MM.1S (cell line): Measurements from ENCODE around the gene KPNA1.

Experiments used
- DNase-seq: peaks from one replicate; pipeline ENCODE4 v3.0.0-alpha.2; 2015
- H2AFZ ChIP-seq: fragments of 300-600 bp; sonication (generic); 2 replicates; pipeline ENCODE4 v1.6.0; 2016; ENCODE audit warnings: antibody characterized with exemption, low read length
- H3F3A ChIP-seq: fragments of 300-600 bp; sonication (generic); 2 replicates; pipeline ENCODE4 v1.6.1; 2016; ENCODE audit warnings: mild to moderate bottlenecking, antibody characterized with exemption, low read length, moderate library complexity, mixed read lengths; ENCODE audit not compliant: insufficient read depth
- H3K27ac ChIP-seq: fragments of 300-600 bp; sonication (generic); 2 replicates; pipeline ENCODE4 v1.5.1; 2016; ENCODE audit warnings: mild to moderate bottlenecking, low read length
- H3K27me3 ChIP-seq: fragments of 300-600 bp; sonication (generic); replicated peaks from 2 replicates; pipeline ENCODE4 v1.6.0; 2016; ENCODE audit warnings: low read length; ENCODE audit not compliant: insufficient read depth
- H3K36me3 ChIP-seq: fragments of 300-600 bp; sonication (generic); replicated peaks from 2 replicates; pipeline ENCODE4 v1.6.1; 2016; ENCODE audit warnings: mild to moderate bottlenecking, low read length, mixed read lengths; ENCODE audit not compliant: insufficient read depth
- H3K4me1 ChIP-seq: fragments of 300-600 bp; sonication (generic); 2 replicates; pipeline ENCODE4 v1.6.1; 2016; ENCODE audit warnings: low read length, mixed read lengths
- H3K4me2 ChIP-seq: fragments of 300-600 bp; sonication (generic); 2 replicates; pipeline ENCODE4 v1.6.0; 2016; ENCODE audit warnings: low read depth, low read length
- H3K4me3 ChIP-seq: fragments of 300-600 bp; sonication (generic); 2 replicates; pipeline ENCODE4 v1.5.1; 2016; ENCODE audit warnings: low read length, mixed read lengths
- H3K79me2 ChIP-seq: fragments of 300-600 bp; sonication (generic); 2 replicates; pipeline ENCODE4 v1.6.1; 2016; ENCODE audit warnings: mixed run types, low read length, mixed read lengths
- H3K9ac ChIP-seq: fragments of 300-600 bp; sonication (generic); 2 replicates; pipeline ENCODE4 v1.6.1; 2016; ENCODE audit warnings: low read length, mixed read lengths
- H3K9me2 ChIP-seq: fragments of 300-600 bp; sonication (generic); replicated peaks from 2 replicates; pipeline ENCODE4 v1.6.1; 2016; ENCODE audit warnings: mild to moderate bottlenecking, low read length, mixed read lengths; ENCODE audit not compliant: insufficient read depth
- H3K9me3 ChIP-seq: fragments of 300-600 bp; sonication (generic); replicated peaks from 2 replicates; pipeline ENCODE4 v1.6.1; 2016; ENCODE audit warnings: mild to moderate bottlenecking, low read length, mixed read lengths; ENCODE audit not compliant: insufficient read depth
- H4K20me1 ChIP-seq: fragments of 300-600 bp; sonication (generic); 2 replicates; pipeline ENCODE4 v1.6.1; 2016; ENCODE audit warnings: mild to moderate bottlenecking, low read length, moderate library complexity, mixed read lengths; ENCODE audit not compliant: insufficient read depth
- CTCF ChIP-seq: fragments of 300-600 bp; sonication (generic); IDR thresholded peaks from 2 replicates; pipeline ENCODE4 v1.5.1; 2016; ENCODE audit warnings: antibody characterized with exemption, low read length, mixed read lengths
- EZH2 ChIP-seq: fragments of 300-600 bp; sonication (generic); optimal IDR thresholded peaks from 2 replicates; pipeline ENCODE3; 2017; ENCODE audit warnings: low read depth, mild to moderate bottlenecking, antibody characterized with exemption, low read length, mixed read lengths
- EZH2phosphoT487 ChIP-seq: fragments of 300-600 bp; sonication (generic); IDR thresholded peaks from 2 replicates; pipeline ENCODE4 v1.6.1; 2018; ENCODE audit warnings: antibody characterized with exemption, low read length

Gene KPNA1

GRCh38 chr3:122514123-122515019 lies at the start of gene KPNA1:
Gene KPNA1 (minus strand): TSS chr3:122514939. CDS start chr3:122496565, 18,374 bp downstream.
- Histone ChIP-seq H3K4me1 (peaks cover 7% of the 10 kb centered on the region), H4K20me1 (peaks cover 28% of the 10 kb centered on the region), H3K9me2 (no peaks in the 10 kb centered on the region), H3K9me3 (no peaks in the 10 kb centered on the region), H3K4me3 (peak within 1 kb of the TSS; percentile 85), H3K9ac (peak within 1 kb of the TSS; percentile 92), H3F3A (peaks cover 8% of the 10 kb centered on the region), H3K79me2 (peaks cover 47% of the 10 kb centered on the region), H3K4me2 (peak within 1 kb of the TSS; percentile 88), H3K27me3 (no peaks in the 10 kb centered on the region), H3K36me3 (no peaks in the 10 kb centered on the region), H3K27ac (peak within 1 kb of the TSS; percentile 95), H2AFZ (peak within 1 kb of the TSS; percentile 76)
- no peak for TF ChIP-seq EZH2phosphoT487
- TF ChIP-seq CTCF = no peak
- TF ChIP-seq EZH2 = no peak
- DNase-seq = peak; percentile 92

- H3K27me3 ChIP-seq = no peaks in the 10 kb centered on the region
- no peaks in the 10 kb centered on the region for H3K36me3 ChIP-seq
- no peaks in the 10 kb centered on the region for H3K4me1 ChIP-seq
- H3K9ac ChIP-seq = peak within 1 kb of the TSS; percentile 68
- H3K4me3 ChIP-seq = peak within 1 kb of the TSS; percentile 65
- peak; percentile 56 for DNase-seq
- H3F3A ChIP-seq = no peaks in the 10 kb centered on the region
- H4K20me1 ChIP-seq = no peaks in the 10 kb centered on the region
- no peaks in the 10 kb centered on the region for H3K79me2 ChIP-seq
- TF ChIP-seq EZH2 = no peak
- no peak for TF ChIP-seq CTCF
- TF ChIP-seq EZH2phosphoT487 = no peak
- H2AFZ ChIP-seq = peak within 1 kb of the TSS; percentile 92
- H3K4me2 ChIP-seq = peak within 1 kb of the TSS; percentile 83
- H3K27ac ChIP-seq = no peak within 1 kb of the TSS
- H3K9me3 ChIP-seq = no peaks in the 10 kb centered on the region
- no peaks in the 10 kb centered on the region for H3K9me2 ChIP-seq
Observed at GRCh38 chr3:122564155-122564912, 49.6 kb upstream of the KPNA1 start, which contains the start of the genes DTX3L and PARP9. Gene DTX3L (plus strand): TSS chr3:122564338. CDS start chr3:122564427, 89 bp downstream. Gene PARP9 (minus strand): TSS chr3:122564300. CDS start chr3:122559620, 4,680 bp downstream.

GRCh38 chr3:122563717-122564025 lies 48.9 kb upstream of the KPNA1 start:
- H3K9me2 ChIP-seq = no peaks in the 10 kb centered on the region
- H3K79me2 ChIP-seq = no peaks in the 10 kb centered on the region
- H3K27me3 ChIP-seq = no peaks in the 10 kb centered on the region
- peak overlapping the region; percentile 68; the same call in 1 of the 2 replicates for H3K9ac ChIP-seq
- no peaks in the 10 kb centered on the region for H3K4me1 ChIP-seq
- no peak overlapping the region for H3K27ac ChIP-seq
- H3K4me3 ChIP-seq = peak overlapping the region; percentile 65
- TF ChIP-seq EZH2 (no peak), CTCF (no peak), EZH2phosphoT487 (no peak)
- no peaks in the 10 kb centered on the region for H3K36me3 ChIP-seq
- H3K9me3 ChIP-seq = no peaks in the 10 kb centered on the region
- H2AFZ ChIP-seq = peak overlapping the region; percentile 92
- peak overlapping the region; percentile 83 for H3K4me2 ChIP-seq
- no peak for DNase-seq
- H4K20me1 ChIP-seq = no peaks in the 10 kb centered on the region
- no peaks in the 10 kb centered on the region for H3F3A ChIP-seq
